ENCODE measurements around the gene PTGER3. TPM values are rescaled to one million over a fixed set of nuclear protein-coding genes. Genes with fewer than 3 reads are reported as not detected.
"Not testable (repeated sequence)": the region's sequence is repeated elsewhere in the genome, so short reads cannot be mapped to it uniquely, and the experiment has no call there.

The PTGER3 gene
- total RNA-seq, 4 donors from 2014 or later, result 23.1 to 60.8 (median 48.8) TPM

DNA sequence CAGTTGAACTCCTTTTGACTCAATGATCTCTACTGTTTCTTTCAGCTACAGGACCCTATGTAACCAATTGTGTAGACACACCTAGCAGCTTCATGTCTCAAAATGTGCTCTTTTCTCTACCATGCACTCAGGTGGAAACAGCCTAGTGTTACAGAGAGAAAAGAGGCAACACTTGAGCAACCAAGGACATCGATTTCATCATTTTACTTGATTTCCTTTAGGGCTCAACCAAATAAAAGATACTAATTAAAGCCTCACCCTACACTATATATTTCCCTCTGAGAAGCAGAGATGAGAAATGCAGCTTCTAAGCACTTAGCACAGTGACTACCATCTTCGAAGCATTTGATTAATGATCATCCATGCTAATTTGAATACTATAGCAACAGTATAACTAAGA lies 55.1 kb downstream of the PTGER3 start:
- no peaks in the 10 kb centered on the region for H3K36me3 ChIP-seq
- no peak overlapping the region for H3K27ac ChIP-seq
- no peak overlapping the region for H3K4me3 ChIP-seq
- no peaks in the 10 kb centered on the region for H3K27me3 ChIP-seq
- H3K9me3 ChIP-seq, result no peaks in the 10 kb centered on the region
- WGBS, result 58% methylated on average over 2 of the region's 2 CpGs
- no peaks in the 10 kb centered on the region for H3K4me1 ChIP-seq
- DNase-seq (ENCODE audit: low spot score in 2 of 2), result no peak
- TF ChIP-seq EP300 (IDR thresholded peaks at IDR 0.05), result no peak
- no peak for TF ChIP-seq CTCF (IDR thresholded peaks at IDR 0.05)
- no peak for TF ChIP-seq POLR2A (IDR thresholded peaks at IDR 0.05)
- no peak for TF ChIP-seq POLR2AphosphoS5 (IDR thresholded peaks at IDR 0.05)

DNA sequence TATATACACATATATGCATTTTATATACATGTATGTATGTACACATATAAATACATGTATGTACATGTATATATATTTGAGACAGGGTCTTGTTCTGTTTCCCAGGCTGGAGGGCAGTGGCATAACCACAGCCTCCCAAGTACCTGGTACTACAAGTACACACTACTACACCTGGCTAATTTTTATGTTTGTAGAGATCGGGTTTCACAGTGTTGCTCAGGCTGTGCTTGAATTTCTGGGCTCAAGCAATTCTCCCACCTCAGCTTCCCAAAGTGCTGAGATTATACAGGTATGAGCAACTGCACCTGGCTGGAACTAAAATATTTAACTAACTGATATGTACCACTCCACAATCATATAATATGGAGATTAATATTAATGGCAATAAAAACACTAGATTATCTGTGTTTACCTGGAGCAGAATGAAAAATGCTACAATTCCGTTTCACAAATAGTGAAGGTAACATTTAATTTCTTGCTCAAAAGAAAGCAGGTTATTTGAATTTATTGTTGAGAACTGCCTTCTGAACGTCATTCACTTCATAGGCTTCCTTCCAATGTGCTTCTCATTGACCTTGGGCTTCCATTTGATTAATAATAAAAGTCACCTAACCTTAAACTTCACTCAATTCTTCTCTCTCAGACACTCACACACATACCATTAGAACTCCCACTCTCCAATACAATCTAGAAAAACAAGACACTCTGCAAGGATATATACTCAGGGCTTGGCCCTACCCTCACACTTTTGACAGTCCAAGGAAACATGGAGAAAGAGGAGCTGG lies 57.0 kb downstream of the PTGER3 start:
- no peaks in the 10 kb centered on the region for H3K27me3 ChIP-seq
- no peaks in the 10 kb centered on the region for H3K4me1 ChIP-seq
- H3K36me3 ChIP-seq, result no peaks in the 10 kb centered on the region
- TF ChIP-seq EP300 (IDR thresholded peaks at IDR 0.05) (no peak), POLR2AphosphoS5 (IDR thresholded peaks at IDR 0.05) (no peak), CTCF (IDR thresholded peaks at IDR 0.05) (no peak), POLR2A (IDR thresholded peaks at IDR 0.05) (no peak)
- no peak for DNase-seq (ENCODE audit: low spot score in 2 of 2)
- no peaks in the 10 kb centered on the region for H3K9me3 ChIP-seq
- whole genome bisulfite sequencing, result 71% methylated on average over 3 of the region's 3 CpGs
- H3K4me3 ChIP-seq, result no peak overlapping the region
- H3K27ac ChIP-seq, result no peak overlapping the region

DNA sequence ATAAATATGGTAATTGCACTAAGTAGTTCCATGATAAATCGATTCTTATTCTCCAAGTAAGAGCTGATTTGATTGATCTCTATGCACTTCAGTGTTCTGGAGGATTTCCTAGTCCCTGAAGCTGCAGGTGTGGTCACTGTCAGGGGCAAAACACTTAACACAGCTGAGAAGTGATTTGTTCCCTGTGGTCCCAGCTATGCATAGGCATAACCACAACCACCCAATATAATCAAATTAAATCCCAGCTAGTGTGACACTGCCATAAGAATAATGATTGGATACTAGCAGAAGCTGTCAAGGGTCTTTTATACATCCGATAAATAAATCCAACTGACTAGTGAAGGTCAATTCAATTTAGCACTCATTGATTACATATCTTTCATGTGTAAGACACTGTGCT lies 60.1 kb downstream of the PTGER3 start:
- 91% methylated on average over 2 of the region's 2 CpGs for WGBS
- TF ChIP-seq POLR2A (IDR thresholded peaks at IDR 0.05) (no peak), POLR2AphosphoS5 (IDR thresholded peaks at IDR 0.05) (no peak), CTCF (IDR thresholded peaks at IDR 0.05) (no peak), EP300 (IDR thresholded peaks at IDR 0.05) (no peak)
- no peaks in the 10 kb centered on the region for H3K9me3 ChIP-seq
- no peaks in the 10 kb centered on the region for H3K4me1 ChIP-seq
- H3K36me3 ChIP-seq, result no peaks in the 10 kb centered on the region
- H3K27me3 ChIP-seq, result no peaks in the 10 kb centered on the region
- H3K27ac ChIP-seq, result no peak overlapping the region
- H3K4me3 ChIP-seq, result no peak overlapping the region
- DNase-seq (ENCODE audit: low spot score in 2 of 2), result no peak

- not testable (repeated sequence) for H3K4me1 ChIP-seq; H3K9me3 ChIP-seq; H3K4me3 ChIP-seq; DNase-seq (ENCODE audit: low spot score in 2 of 2); H3K27ac ChIP-seq; H3K36me3 ChIP-seq; H3K27me3 ChIP-seq
- WGBS, result 86% methylated on average over 5 of the region's 5 CpGs
Observed at GRCh38 chr1:70985776-70986225, 61.8 kb downstream of the PTGER3 start.

DNA sequence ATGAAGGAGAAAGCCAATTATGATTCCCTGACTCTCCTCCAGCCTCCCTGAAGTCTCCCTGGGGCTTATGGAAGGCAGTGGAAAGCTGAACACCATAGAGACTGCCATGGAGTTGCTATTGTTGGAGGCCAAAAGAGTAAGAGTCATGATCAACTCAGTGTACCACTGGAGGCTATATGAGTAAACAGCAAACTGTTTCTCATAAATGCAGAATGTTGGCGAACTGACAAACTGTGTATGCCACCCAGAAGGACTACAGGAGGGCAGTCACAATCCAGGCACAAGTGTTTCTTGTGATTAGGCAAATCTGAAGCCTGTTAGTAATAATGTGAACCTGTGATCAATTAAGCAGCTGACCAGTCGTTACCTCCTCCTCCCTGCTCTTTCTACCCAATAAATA lies 62.3 kb downstream of the PTGER3 start:
- DNase-seq (ENCODE audit: low spot score in 2 of 2); H3K9me3 ChIP-seq; H3K36me3 ChIP-seq; H3K4me3 ChIP-seq; H3K4me1 ChIP-seq; H3K27ac ChIP-seq; H3K27me3 ChIP-seq: not testable (repeated sequence)
- WGBS, result 65% methylated on average over 2 of the region's 2 CpGs

DNA sequence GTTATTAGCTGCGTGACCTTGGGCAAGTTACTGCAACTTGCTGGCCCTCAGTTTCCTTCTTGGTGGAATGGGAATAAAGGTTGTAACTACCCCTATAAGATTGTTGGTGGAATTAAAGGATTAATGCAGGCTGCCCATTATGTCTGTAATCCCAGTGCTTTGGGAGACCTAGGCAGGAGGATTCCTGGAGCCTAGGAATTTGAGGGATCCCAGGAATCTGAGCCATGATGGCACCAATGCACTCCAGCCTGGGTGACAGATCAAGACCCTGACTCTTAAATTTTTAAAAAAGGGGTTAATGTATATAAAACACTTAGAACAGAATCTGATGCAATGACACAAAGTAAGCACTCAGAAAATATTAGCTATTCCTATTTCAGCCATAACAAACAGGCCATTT lies 67.3 kb downstream of the PTGER3 start:
- no peak for DNase-seq (ENCODE audit: low spot score in 2 of 2)
- no peaks in the 10 kb centered on the region for H3K27me3 ChIP-seq
- TF ChIP-seq EP300 (IDR thresholded peaks at IDR 0.05), result no peak
- H3K4me1 ChIP-seq, result no peaks in the 10 kb centered on the region
- H3K4me3 ChIP-seq, result no peak overlapping the region
- WGBS, result 75% methylated on average over 1 of the region's 1 CpG
- H3K36me3 ChIP-seq, result no peaks in the 10 kb centered on the region
- H3K9me3 ChIP-seq, result no peaks in the 10 kb centered on the region
- no peak overlapping the region for H3K27ac ChIP-seq

DNA sequence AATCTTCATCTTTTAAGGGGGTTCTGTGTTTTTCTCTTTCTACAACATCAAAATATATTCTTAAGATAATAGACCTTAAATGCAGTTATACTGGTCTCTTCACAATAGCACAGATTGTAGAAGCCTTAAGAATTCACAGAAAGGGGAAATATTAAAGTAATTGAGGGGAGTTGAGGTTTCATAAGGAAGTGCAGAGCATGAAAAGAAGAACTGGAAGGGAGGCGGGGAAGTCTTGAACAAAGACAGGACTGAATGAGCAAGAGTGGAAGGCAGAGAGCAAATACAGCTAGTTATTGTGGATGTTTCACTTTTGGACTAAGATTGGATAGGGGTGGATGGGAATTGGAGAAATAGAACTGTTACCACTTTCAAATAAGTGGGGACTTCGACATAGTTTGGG lies 67.7 kb downstream of the PTGER3 start:
- DNase-seq (ENCODE audit: low spot score in 2 of 2), result no peak
- H3K4me3 ChIP-seq, result no peak overlapping the region
- WGBS, result 80% methylated on average over 2 of the region's 2 CpGs
- no peaks in the 10 kb centered on the region for H3K4me1 ChIP-seq
- no peak overlapping the region for H3K27ac ChIP-seq
- no peaks in the 10 kb centered on the region for H3K27me3 ChIP-seq
- H3K36me3 ChIP-seq, result no peaks in the 10 kb centered on the region
- no peaks in the 10 kb centered on the region for H3K9me3 ChIP-seq
- TF ChIP-seq POLR2AphosphoS5 (IDR thresholded peaks at IDR 0.05) (no peak), EP300 (IDR thresholded peaks at IDR 0.05) (no peak), CTCF (IDR thresholded peaks at IDR 0.05) (no peak)
